NCI-H1105 treated with DMSO at 0.1 percent for 48 hours (cell line): Measurements from ENCODE around the gene USP46.
A peak's percentile ranks its signal among the peaks of the same experiment; 100 is the strongest.

Experiments used
- DNase-seq: peaks from one replicate; lab custom pipeline; 2025; lab: John Stamatoyannopoulos, UW

USP46 gene

GRCh38 chr4:52659001-52659721 is at the start of gene USP46:
USP46 (minus strand) TSS chr4:52659301; CDS start chr4:52659150, 151 bp downstream.
- peak; percentile 55 for DNase-seq

GRCh38 chr4:52704661-52705060 is 45.6 kb upstream of the USP46 start:
- DNase-seq, result peak; percentile 72

GRCh38 chr4:52704133-52704532 is 45.0 kb upstream of the USP46 start:
- DNase-seq, result peak; percentile 72

- DNase-seq, result no peak
Observed at GRCh38 chr4:52701207-52701606, 42.1 kb upstream of the USP46 start.

GRCh38 chr4:52694936-52695335 is 35.8 kb upstream of the USP46 start:
- DNase-seq, result no peak

GRCh38 chr4:52693492-52693891 is 34.4 kb upstream of the USP46 start:
- no peak for DNase-seq

- no peak for DNase-seq
Observed at GRCh38 chr4:52689096-52689495, 30.0 kb upstream of the USP46 start.

- DNase-seq, result no peak
Observed at GRCh38 chr4:52687696-52688095, 28.6 kb upstream of the USP46 start.

- DNase-seq, result no peak
Observed at GRCh38 chr4:52685316-52685715, 26.2 kb upstream of the USP46 start.

GRCh38 chr4:52684896-52685295 is 25.8 kb upstream of the USP46 start:
- no peak for DNase-seq

- DNase-seq, result no peak
Observed at GRCh38 chr4:52680381-52680780, 21.3 kb upstream of the USP46 start.

- no peak for DNase-seq
Observed at GRCh38 chr4:52676536-52676935, 17.4 kb upstream of the USP46 start.

- no peak for DNase-seq
Observed at GRCh38 chr4:52675111-52675510, 16.0 kb upstream of the USP46 start.

- no peak for DNase-seq
Observed at GRCh38 chr4:52670739-52671138, 11.6 kb upstream of the USP46 start.

GRCh38 chr4:52670121-52670520 is 11.0 kb upstream of the USP46 start:
- no peak for DNase-seq

- DNase-seq, result no peak
Observed at GRCh38 chr4:52665592-52665991, 6.5 kb upstream of the USP46 start.

GRCh38 chr4:52664479-52664878 is 5.4 kb upstream of the USP46 start:
- no peak for DNase-seq

GRCh38 chr4:52661966-52662690 is 3.0 kb upstream of the USP46 start:
- DNase-seq, result no peak

- DNase-seq, result no peak
Observed at GRCh38 chr4:52660643-52661042, 1.5 kb upstream of the USP46 start.

- DNase-seq, result no peak
Observed at GRCh38 chr4:52659722-52660261, 691 bp upstream of the USP46 start.

- DNase-seq, result no peak
Observed at GRCh38 chr4:52658641-52659000, 480 bp downstream of the USP46 start.

GRCh38 chr4:52657618-52658501 is 1.2 kb downstream of the USP46 start:
- DNase-seq, result no peak

- no peak for DNase-seq
Observed at GRCh38 chr4:52657292-52657617, 1.8 kb downstream of the USP46 start.
